Prostate gland (tissue), 2 donors: ENCODE results near the gene UQCRC1. TPM values are rescaled to one million over a fixed set of nuclear protein-coding genes. Genes with fewer than 3 reads are reported as not detected.

Experiments used
- DNase-seq: peaks from one replicate; pipeline ENCODE4 v3.0.0-alpha.2; 2019; ENCODE audit warnings: low spot score
- H3K27ac ChIP-seq, 2 donors: fragments of 200-600 bp; sonication (generic); 2 replicates each; pipeline ENCODE4 v1.5.1; 2017 to 2019
- H3K27me3 ChIP-seq: fragments of 200-600 bp; sonication (generic); replicated peaks from 2 replicates; pipeline ENCODE4 v1.5.1; 2019; ENCODE audit not compliant: insufficient read depth
- H3K36me3 ChIP-seq, 2 donors: fragments of 200-600 bp; sonication (generic); 1 replicate in 1 of 2; 2 replicates in 1 of 2; pipeline versions ENCODE4 v1.5.1 to v1.8.1; 2017 to 2019
- H3K4me1 ChIP-seq: fragments of 200-600 bp; sonication (generic); replicated peaks from 2 replicates; pipeline ENCODE4 v1.5.1; 2019
- H3K4me3 ChIP-seq, 2 donors: fragments of 200-600 bp; sonication (generic); 2 replicates each; pipeline ENCODE4 v1.5.1; 2017 to 2019
- H3K9me3 ChIP-seq: fragments of 200-600 bp; sonication (generic); 2 replicates; pipeline ENCODE4 v1.5.1; 2017
- CTCF ChIP-seq, 4 experiments: fragments of 200-600 bp in 2 of 4; fragments of 450-650 bp in 2 of 4; sonication (generic) in 2 of 4; IDR thresholded peaks; 1 replicate in 3 of 4; 2 replicates in 1 of 4; pipeline ENCODE4 v1.5.1; 2016 to 2019; ENCODE audit warnings: antibody characterized with exemption in 4 of 4, mild to moderate bottlenecking in 2 of 4, moderate library complexity in 2 of 4
- POLR2A ChIP-seq: fragments of 450-650 bp; IDR thresholded peaks from one replicate; pipeline ENCODE4 v1.6.1; 2016; ENCODE audit warnings: antibody characterized with exemption, mild to moderate bottlenecking
- POLR2AphosphoS5 ChIP-seq: sonication (generic); formaldehyde crosslinking; IDR thresholded peaks from one replicate; pipeline ENCODE4 v1.6.1; 2017; ENCODE audit warnings: antibody characterized with exemption
- WGBS: methylation state at CpG from one replicate; pipeline ENCODE4 v1.1.5; 2018; 5-methylcytosine and 5-hydroxymethylcytosine counted together
- intact Hi-C: fragments of 100-400 bp; cut with DNase I; formaldehyde crosslinking; loops from one replicate; pipeline ENCODE4 v1.14.2; 2022
- total RNA-seq, 2 donors: library from RNA; depleted of rRNA; stranded (reverse); fragments of >200 nt; gene quantifications; one replicate each; pipeline ENCODE4 v1.1.0, GENCODE V29; 2016

The UQCRC1 gene
- total RNA-seq, 2 donors from 2014 or later: 239 to 251 TPM

DNA sequence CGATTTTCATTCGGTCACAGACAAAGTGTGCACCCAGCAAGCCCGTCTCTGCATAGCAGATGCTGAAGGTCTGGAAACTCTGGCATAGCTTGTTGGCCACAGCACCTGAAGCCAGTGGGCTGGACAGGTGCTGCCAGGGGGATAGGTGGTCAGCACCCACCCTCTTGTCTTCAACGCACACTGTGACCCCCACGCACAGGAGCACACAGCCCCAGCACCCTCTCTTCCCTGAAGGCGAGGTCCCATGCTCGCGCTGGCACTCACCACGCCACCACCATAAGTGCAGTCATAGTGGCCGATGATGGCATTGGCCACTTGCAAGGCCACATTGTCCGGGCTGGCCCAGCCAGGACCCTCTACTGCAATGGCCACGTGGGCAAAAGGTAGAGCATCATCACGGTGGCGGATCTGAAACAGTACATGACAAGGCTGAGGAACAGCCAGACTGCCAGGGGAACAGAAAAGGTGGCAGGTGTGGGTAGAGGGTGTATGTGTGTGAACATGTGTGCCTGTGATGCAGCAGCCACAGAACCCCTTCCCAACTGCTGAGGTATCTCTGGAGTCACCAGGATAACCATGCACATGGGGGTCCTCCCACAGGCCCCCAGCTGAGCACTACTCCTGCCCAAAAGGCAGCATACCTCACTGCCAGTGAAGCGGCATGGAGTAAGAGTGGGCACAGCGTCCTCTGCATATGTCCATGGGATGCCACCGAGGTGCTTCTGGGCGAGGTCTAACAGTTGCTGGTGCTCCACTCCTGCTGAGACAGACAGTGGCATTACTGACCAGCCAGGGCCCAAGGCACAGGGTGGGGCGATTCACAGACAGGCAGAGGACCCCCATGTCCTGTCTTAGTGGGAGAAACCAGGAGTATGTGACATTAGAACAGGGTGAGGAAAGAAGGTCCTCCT, 8.5 kb downstream of the UQCRC1 start:
- Histone ChIP-seq H3K27ac (peak overlapping the region; percentile 79 to 84), H3K4me3 (no peak overlapping the region), H3K9me3 (no peaks in the 10 kb centered on the region), H3K4me1 (peaks cover 19% of the 10 kb centered on the region), H3K27me3 (no peaks in the 10 kb centered on the region), H3K36me3 (peaks cover 18 to 40% of the 10 kb centered on the region in 2 donors)
- intact Hi-C loops: no loop called here
- 92% methylated on average over 19 of the region's 19 CpGs for WGBS
- no peak for TF ChIP-seq CTCF (IDR thresholded peaks at IDR 0.05)
- DNase-seq: no peak

GRCh38 chr3:48599509-48600285, 9.7 kb downstream of the UQCRC1 start:
- WGBS: 73% methylated on average over 12 of the region's 12 CpGs
- intact Hi-C loops: loop anchor here (5.0 kb wide), 2 partner anchors 42 to 132 kb away; partner anchors contain the start of gene PFKFB4
- peak overlapping the region; percentile 79 to 84 for H3K27ac ChIP-seq

GRCh38 chr3:48599077-48599501, 10.4 kb downstream of the UQCRC1 start:
- intact Hi-C loops: loop anchor here (5.0 kb wide), 2 partner anchors 42 to 132 kb away; partner anchors contain the start of gene PFKFB4
- peak overlapping the region; percentile 79 to 84 for H3K27ac ChIP-seq
- TF ChIP-seq POLR2AphosphoS5 (peak; percentile 86), CTCF (IDR thresholded peaks at IDR 0.05) (peak in 2 of 4 experiments; percentile 26 to 28), POLR2A (no peak)
- H3K4me3 ChIP-seq: no peak overlapping the region
- H3K4me1 ChIP-seq: peaks cover 27% of the 10 kb centered on the region
- no peaks in the 10 kb centered on the region for H3K9me3 ChIP-seq
- H3K36me3 ChIP-seq: peaks cover 11 to 29% of the 10 kb centered on the region in 2 donors
- peak; percentile 98 for DNase-seq
- WGBS: 22% methylated on average over 11 of the region's 11 CpGs
- H3K27me3 ChIP-seq: no peaks in the 10 kb centered on the region

More at GRCh38 chr3:48599509-48600285, 9.7 kb downstream of the UQCRC1 start:
- Histone ChIP-seq H3K4me3 (no peak overlapping the region), H3K27me3 (no peaks in the 10 kb centered on the region), H3K4me1 (peaks cover 27% of the 10 kb centered on the region), H3K36me3 (peaks cover 17 to 35% of the 10 kb centered on the region in 2 donors), H3K9me3 (no peaks in the 10 kb centered on the region)
- no peak for DNase-seq
- TF ChIP-seq CTCF (IDR thresholded peaks at IDR 0.05) (no peak), POLR2A (no peak), POLR2AphosphoS5 (no peak)

GRCh38 chr3:48598323-48599076, 10.9 kb downstream of the UQCRC1 start:
- peaks cover 27% of the 10 kb centered on the region for H3K4me1 ChIP-seq
- no peaks in the 10 kb centered on the region for H3K27me3 ChIP-seq
- no peaks in the 10 kb centered on the region for H3K9me3 ChIP-seq
- TF ChIP-seq CTCF (IDR thresholded peaks at IDR 0.05): no peak
- TF ChIP-seq POLR2AphosphoS5: peak; percentile 80
- peak; percentile 40 for TF ChIP-seq POLR2A
- peak overlapping the region; percentile 79 to 84 for H3K27ac ChIP-seq
- no peak overlapping the region for H3K4me3 ChIP-seq
- intact Hi-C loops: loop anchor here (5.0 kb wide), 2 partner anchors 41 to 131 kb away; partner anchors contain the start of gene PFKFB4
- peaks cover 5 to 24% of the 10 kb centered on the region in 2 donors for H3K36me3 ChIP-seq
- DNase-seq: peak; percentile 93
- 14% methylated on average over 5 of the region's 5 CpGs for WGBS
